Left forelimb (tissue), 1 donor: Measurements from ENCODE around the gene PNPO.

Experiments used
- DNase-seq: peaks from one replicate; pipeline ENCODE4 v3.0.0-alpha.2; 2018; ENCODE audit warnings: low spot score

PNPO gene

DNA sequence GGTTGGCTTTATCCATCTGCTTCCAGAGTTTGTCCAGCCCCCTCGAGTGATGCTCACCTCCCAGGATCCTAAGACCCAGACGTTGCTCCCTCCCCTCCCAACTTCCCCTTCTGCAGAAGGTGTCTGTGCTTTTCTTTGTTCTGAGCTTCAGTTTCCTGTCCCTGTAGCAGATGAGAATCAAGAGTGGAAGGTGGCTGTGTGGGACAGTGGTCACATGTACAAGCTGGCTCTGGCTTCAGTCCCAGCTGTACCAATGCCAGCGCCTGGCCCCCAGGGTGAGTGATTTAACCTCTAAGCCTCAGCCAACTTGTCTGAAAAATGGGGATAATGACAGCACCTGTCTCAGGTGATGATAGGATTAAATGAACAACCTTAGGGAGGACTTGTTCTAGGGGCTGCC lies 8.6 kb downstream of the PNPO start:
- DNase-seq = no peak

GRCh38 chr17:47950448-47950847 lies 9.1 kb downstream of the PNPO start:
- DNase-seq = no peak

- no peak for DNase-seq
Measured at GRCh38 chr17:47952171-47953021, 11.0 kb downstream of the PNPO start.

GRCh38 chr17:47953909-47954308 lies 12.5 kb downstream of the PNPO start:
- DNase-seq = no peak

GRCh38 chr17:47955497-47956461 lies 14.4 kb downstream of the PNPO start:
- no peak for DNase-seq

DNA sequence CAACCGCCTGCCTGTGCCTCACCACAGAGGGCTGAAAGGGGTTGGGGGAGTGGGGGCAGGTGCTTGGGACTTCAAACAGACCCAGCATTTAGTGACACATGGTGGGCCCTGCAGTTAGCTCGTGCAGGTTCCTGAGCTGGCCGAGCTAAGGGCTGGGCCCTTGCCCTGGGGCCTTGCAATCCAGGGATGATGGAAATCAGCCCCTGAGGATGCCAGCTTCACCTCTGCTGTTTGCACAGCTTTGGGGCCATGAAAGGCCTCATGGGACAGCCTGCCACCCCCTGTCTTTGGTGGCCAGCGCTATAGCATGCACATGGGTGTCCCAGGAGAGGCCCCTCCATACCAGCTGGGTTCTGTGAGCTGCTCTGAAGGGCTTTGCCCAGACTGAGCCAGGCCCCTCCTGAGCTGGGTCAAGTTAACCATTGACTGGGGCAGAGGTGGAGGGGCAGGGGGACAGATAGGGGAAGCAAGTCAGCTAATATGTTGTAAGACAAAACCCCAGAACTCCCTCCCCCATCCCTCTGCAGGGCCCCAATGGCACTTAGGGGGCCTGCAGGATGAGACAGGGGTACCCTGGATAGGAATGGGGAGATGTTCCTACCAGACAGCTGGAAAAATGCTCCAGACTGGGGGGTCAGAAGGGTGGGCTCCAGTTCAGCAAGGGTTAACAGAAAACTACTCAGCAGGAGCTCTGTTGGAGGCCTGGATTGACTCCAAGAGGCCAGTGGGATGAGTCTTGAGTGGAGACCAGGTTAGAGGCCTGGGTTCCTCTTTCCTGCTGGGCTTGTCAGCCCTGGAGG lies 15.6 kb downstream of the PNPO start:
- DNase-seq = no peak

DNA sequence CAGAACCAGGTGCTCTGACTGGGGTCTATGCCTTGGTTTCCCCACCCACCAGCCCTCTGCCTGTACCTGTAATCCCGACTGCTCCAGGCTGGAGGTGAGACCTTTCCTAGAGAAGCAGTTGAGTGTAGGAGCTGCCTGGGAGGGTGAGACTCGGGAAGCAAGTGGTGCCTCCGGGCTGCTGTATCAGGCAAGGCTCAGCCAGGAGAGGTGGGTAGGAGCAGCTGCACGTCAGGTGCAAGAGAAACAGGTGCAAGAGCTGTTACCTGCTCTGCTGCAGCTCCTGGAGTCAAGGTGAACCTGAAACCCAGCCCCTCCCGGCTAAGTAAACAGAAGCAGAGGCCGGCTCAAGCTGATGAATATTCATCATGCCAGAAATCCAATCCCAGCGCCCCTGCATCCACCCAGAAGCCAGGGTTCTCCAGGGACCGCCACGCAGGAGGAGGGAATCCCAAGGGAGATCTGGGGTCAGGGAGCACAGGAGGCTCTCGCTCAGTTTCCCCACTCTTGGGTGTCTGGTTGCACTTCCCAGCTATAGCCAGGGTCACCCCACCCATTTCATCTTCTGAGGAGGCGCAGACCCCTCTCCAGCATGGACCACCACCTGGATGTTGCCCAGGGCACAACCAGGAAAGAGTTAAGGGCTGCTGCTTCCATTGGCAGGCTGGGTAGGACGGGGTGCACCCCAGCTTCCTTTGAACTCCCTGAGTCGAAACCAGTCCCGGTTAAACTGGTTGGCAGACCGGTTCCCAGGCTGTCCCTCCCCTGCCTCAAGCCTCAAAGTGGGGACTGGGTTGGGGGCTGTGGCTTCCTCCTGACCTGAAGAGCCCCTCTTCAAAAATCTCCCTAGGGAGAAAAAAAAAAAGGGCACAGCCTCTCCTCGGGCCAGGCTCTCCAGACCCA lies 16.5 kb downstream of the PNPO start, which contains the start of gene PRR15L:
Gene PRR15L, minus strand, starts transcription at position 293 of the 900 bp plus-strand sequence. CDS start 4,649 bp downstream, outside the sequence.
- DNase-seq = no peak

- no peak for DNase-seq
Measured at GRCh38 chr17:47959825-47960655, 18.7 kb downstream of the PNPO start.

DNA sequence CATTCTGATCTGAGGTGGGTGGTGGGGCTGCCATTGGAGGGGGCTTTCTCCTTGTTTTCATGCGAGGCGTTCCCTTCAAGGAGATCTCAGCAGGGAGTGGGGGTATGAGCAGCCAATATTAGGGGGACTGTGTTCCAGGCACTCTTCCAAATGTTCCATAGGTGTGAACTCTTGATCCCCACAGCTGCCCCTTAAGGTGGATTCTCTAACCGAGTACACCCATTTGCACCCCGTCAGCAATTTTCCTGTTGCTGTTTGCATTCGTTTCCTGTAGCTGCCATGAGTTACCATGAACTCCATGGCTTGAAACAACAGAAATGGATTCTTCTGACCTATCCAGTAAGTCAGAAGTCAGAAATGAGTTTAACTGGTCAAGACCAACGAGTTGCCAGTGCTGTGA lies 20.0 kb downstream of the PNPO start:
- no peak for DNase-seq

- no peak for DNase-seq
Measured at GRCh38 chr17:47962901-47963300, 21.5 kb downstream of the PNPO start.

DNA sequence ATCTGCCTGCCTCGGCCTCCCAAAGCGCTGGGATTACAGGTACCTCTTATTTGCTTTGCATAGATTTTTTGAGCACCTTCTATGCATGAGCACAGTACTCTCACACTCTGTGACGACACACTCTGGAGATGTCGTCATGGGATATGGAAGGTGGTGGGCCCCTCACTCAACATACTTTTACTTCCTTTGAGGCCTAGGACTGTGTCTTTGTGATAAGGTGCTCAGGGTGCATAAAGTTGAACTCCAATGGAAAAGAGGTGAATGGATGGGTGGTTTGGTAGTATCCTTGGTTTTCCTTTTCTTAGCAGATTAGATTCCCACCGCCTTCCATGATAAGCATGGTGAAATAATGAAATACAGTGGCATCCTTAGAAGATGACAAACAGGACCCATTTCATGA lies 23.5 kb downstream of the PNPO start:
- DNase-seq = no peak

DNA sequence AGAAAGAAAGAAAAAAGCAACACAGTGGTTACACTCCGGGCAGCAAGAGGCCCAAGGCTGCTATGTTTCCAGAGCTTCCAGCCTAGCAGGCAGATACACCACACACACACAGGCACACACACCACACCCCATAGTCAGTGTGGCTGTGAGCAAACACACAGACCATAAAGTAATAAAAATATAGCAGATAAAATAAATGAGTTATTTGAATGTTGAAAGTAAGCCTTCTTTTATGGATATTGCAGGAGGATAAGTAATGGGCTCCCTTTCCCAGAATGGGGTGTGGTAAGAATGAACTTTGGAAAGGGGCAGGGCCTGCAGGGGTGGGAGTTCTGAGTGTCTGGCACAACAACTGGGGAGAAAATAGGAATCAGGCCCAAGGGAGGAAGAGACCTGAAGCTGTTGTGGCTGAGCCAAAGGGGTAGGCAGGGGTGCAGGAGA lies 24.7 kb downstream of the PNPO start:
- no peak for DNase-seq

DNA sequence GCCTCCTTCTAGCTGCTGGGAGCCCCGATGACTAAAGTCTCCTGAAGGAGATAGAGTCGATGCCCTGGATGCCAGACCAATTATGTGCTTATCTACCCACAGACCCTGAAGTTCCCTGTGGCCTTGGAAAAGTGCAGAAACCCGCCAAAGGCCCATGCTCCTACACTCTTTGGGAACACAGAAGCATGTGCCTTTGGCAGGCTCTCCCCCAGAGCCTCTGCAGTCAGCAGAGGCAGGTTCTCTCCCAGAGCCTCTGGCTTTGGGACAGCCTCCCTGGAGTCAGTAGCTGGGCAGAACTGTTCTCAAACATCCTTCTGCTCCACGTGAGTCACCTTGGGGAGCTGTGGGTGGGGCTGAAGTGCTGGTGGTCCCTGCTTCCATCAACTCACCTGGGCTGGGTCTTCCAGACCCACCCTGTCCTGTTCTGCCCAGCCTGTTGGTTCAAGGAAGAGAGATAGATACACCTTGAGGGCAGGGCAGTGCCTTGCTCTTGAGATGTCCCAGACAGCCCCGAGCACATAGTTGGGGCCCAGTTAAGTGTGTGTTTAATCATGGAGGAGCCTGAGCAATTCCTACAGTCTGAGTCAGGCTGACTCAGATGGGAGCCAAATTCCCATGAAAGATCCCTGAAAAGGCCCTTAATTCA lies 26.4 kb downstream of the PNPO start:
- DNase-seq = no peak

DNA sequence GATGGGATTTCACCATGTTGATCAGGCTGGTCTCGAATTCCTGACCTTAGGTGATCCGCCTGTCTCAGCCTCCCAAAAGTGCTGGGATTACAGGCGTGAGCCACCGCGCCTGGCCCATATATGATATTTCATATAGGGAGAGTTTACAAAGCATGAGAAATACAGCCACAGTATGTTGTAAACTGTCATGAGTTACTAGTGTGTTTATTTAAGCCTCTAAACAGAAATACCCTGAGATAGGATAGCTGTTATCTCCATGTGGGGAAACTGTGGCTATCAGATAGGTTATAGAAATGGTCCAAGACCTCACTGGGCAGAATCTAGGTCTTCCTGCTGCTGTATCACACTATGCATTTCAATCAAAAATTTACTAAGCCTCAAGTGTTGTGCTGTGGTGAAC lies 27.5 kb downstream of the PNPO start:
- no peak for DNase-seq

DNA sequence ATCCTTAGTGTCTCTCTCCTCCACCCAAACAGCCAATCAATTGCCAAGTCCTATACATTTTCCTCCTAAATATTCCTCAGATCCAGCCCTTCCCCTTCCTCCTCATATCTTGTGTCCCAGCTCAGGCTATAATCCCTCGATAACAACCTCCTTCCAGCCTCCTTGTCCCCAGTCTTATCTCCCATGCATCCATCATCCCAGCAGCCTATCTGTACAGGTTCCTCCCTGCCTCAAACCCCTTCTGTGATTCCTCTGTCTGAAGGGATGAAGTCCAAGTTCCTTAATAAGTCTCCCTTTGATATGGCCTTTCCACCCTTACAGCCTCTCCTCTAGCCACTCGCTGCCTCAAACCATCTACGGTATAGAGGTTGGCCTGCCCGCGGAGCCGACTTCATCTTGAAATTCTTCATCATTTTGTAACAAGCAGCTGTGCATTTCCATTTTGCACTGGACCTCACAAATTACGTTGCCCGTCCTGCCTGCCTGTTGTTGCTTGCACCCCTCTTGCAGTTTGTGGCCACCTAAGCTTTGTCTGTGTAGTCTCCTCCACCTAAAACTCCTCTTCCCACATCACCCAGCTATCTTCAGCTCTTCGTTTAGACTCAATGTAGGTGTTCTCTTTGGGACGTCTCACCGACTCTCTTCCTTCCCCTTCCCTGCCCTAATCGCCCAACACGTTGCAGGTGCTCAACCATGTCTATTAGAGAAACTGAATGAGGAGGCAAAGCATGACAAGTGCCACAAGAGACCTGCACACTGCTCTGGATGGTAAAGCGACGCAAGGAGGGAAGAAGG lies 28.8 kb downstream of the PNPO start:
- no peak for DNase-seq

- DNase-seq = peak; percentile 100
Measured at GRCh38 chr17:47970725-47971499, 29.5 kb downstream of the PNPO start, which contains the start of gene CDK5RAP3. Gene CDK5RAP3 (plus strand): TSS chr17:47971113. CDS start chr17:47971147, 34 bp downstream.

GRCh38 chr17:47973541-47973940 lies 32.2 kb downstream of the PNPO start:
- no peak for DNase-seq
